K562 (cell line): ENCODE data around the gene CEL. TPM values are rescaled to one million over a fixed set of nuclear protein-coding genes. Genes with fewer than 3 reads are reported as not detected.

Experiments used
- ATAC-seq: fragments of 200-7000 bp; cut with Tn5 transposase; 3 replicates; pipeline ENCODE4 v1.9.1; 2020; ENCODE audit warnings: moderate library complexity
- BruUV-seq: library from RNA; stranded (reverse); fragments of 400-500 nt; replicated peaks from 2 replicates; lab custom pipeline; 2021; lab: Mats Ljungman, UMichigan
- CTCF ChIA-PET: fragments of 300-600 bp; formaldehyde crosslinking; extraction: SDS; loops from one replicate; lab custom pipeline; 2021; ENCODE audit warnings: low intra/inter-chr PET ratio; lab: Yijun Ruan, JAX
- POLR2A ChIA-PET: fragments of 300-600, 350-650 bp; sonication (Branson Sonifier 250); formaldehyde crosslinking; extraction: SDS; loops from one replicate; lab custom pipeline; 2021; ENCODE audit warnings: antibody characterized with exemption, inconsistent platforms; lab: Yijun Ruan, JAX
- DNase-seq, 4 experiments: peaks; one replicate each; pipeline versions ENCODE4 v3.0.0 to v3.0.0-alpha.2; 2011 to 2018; ENCODE audit warnings: low spot score in 3 of 4, mixed read lengths in 3 of 4; ENCODE audit errors: extremely low read depth in 1 of 4
- FAIRE-seq: peaks from 2 replicates; lab custom pipeline; 2011; peaks lifted over from hg19 to GRCh38; lab: Jason Lieb, UNC
- H2AFZ ChIP-seq: 2 replicates; pipeline ENCODE4 v1.6.0; 2011; ENCODE audit warnings: low read depth, low read length, control low read depth, inconsistent platforms
- H3K27ac ChIP-seq: fragments of 200-600 bp; 3 replicates; pipeline ENCODE4 v1.8.0; 2011; ENCODE audit warnings: low read depth, mild to moderate bottlenecking, control low read depth, inconsistent platforms, low read length, moderate library complexity, mixed read lengths; ENCODE audit errors: extremely low read depth
- H3K27me3 ChIP-seq, 2 experiments: fragments of 300-600 bp in 1 of 2; 2 replicates in 1 of 2; 3 replicates in 1 of 2; pipeline versions ENCODE4 v1.6.0 to v1.8.0; 2011; ENCODE audit warnings: inconsistent platforms in 2 of 2, low read length in 2 of 2, mild to moderate bottlenecking in 1 of 2, mixed read lengths in 1 of 2, moderate library complexity in 1 of 2; ENCODE audit not compliant: control insufficient read depth in 2 of 2, insufficient read depth in 2 of 2
- H3K36me3 ChIP-seq: fragments of 300-600 bp; 3 replicates; pipeline ENCODE4 v1.8.0; 2011; ENCODE audit warnings: mild to moderate bottlenecking, low read length, inconsistent platforms; ENCODE audit not compliant: control insufficient read depth, insufficient read depth
- H3K4me1 ChIP-seq, 2 experiments: fragments of 200-600 bp in 1 of 2; replicated peaks in 1 of 2; 2 replicates in 1 of 2; 3 replicates in 1 of 2; pipeline versions ENCODE4 v1.5.1 to v1.8.0; 2011; ENCODE audit warnings: inconsistent platforms in 2 of 2, low read length in 2 of 2, mild to moderate bottlenecking in 1 of 2, mixed read lengths in 1 of 2, moderate library complexity in 1 of 2; ENCODE audit not compliant: control insufficient read depth in 2 of 2, insufficient read depth in 2 of 2
- H3K4me2 ChIP-seq: 2 replicates; pipeline ENCODE4 v1.6.1; 2011; ENCODE audit warnings: low read length, control low read depth, inconsistent platforms, mixed read lengths; ENCODE audit not compliant: insufficient read depth
- H3K4me3 ChIP-seq: fragments of 200-600 bp; sonication (generic), shearing (Covaris generic); 2 replicates; pipeline ENCODE4 v1.5.1; 2016; ENCODE audit warnings: control low read depth, inconsistent platforms
- H3K79me2 ChIP-seq: fragments of 200-600 bp; 3 replicates; pipeline ENCODE4 v1.8.0; 2011; ENCODE audit warnings: low read length, inconsistent platforms; ENCODE audit not compliant: control insufficient read depth, insufficient read depth
- H3K9ac ChIP-seq, 2 experiments: 2 replicates each; pipeline versions ENCODE4 v1.6.0 to v1.6.1; 2011; ENCODE audit warnings: low read depth in 2 of 2, low read length in 2 of 2, control low read depth in 1 of 2, inconsistent platforms in 1 of 2, mild to moderate bottlenecking in 1 of 2, mixed read lengths in 1 of 2; ENCODE audit not compliant: insufficient read depth in 1 of 2
- H3K9me1 ChIP-seq: one replicate; pipeline ENCODE4 v1.6.0; 2011; ENCODE audit warnings: inconsistent platforms, mild to moderate bottlenecking, low read length, moderate library complexity; ENCODE audit not compliant: control insufficient read depth, insufficient read depth
- H3K9me3 ChIP-seq: replicated peaks from 2 replicates; pipeline ENCODE4 v1.5.1; 2011; ENCODE audit warnings: low read depth, low read length, inconsistent platforms; ENCODE audit not compliant: control insufficient read depth, insufficient read depth
- H4K20me1 ChIP-seq: replicated peaks from 2 replicates; pipeline ENCODE4 v1.6.1; 2011; ENCODE audit warnings: low read length, inconsistent platforms, mixed read lengths; ENCODE audit not compliant: control insufficient read depth, insufficient read depth
- CXXC5 ChIP-seq: fragments of 250-450 bp; sonication (Bioruptor Pico); IDR thresholded peaks from 2 replicates; pipeline ENCODE4 v1.8.0; 2022; ENCODE audit warnings: inconsistent platforms, mild to moderate bottlenecking, moderate library complexity
- NEUROD1 ChIP-seq: fragments of 150-350 bp; IDR thresholded peaks from 2 replicates; pipeline ENCODE4 v1.6.1; 2014; ENCODE audit warnings: borderline replicate concordance, low read length, low read depth; ENCODE audit not compliant: partially characterized antibody
- NFATC3 ChIP-seq: fragments of 450-650 bp; IDR thresholded peaks from 2 replicates; pipeline ENCODE4 v1.6.1; 2017; ENCODE audit warnings: mild to moderate bottlenecking
- POLR2G ChIP-seq: fragments of 200-400 bp; formaldehyde crosslinking; IDR thresholded peaks from 2 replicates; pipeline ENCODE4 v1.6.1; 2017; ENCODE audit warnings: low read depth, mild to moderate bottlenecking, antibody characterized with exemption, low read length, moderate library complexity
- PTTG1 ChIP-seq: fragments of 450-650 bp; IDR thresholded peaks from 2 replicates; pipeline ENCODE4 v1.6.1; 2016; ENCODE audit warnings: low read depth, mild to moderate bottlenecking, missing genetic modification characterization, missing compliant biosample characterization
- RAD51 ChIP-seq: fragments of 450-650 bp; IDR thresholded peaks from 2 replicates; pipeline ENCODE4 v1.7.1; 2016; ENCODE audit warnings: low read depth, mild to moderate bottlenecking, borderline replicate concordance
- RBFOX2 ChIP-seq: fragments of 200-400 bp; formaldehyde crosslinking; IDR thresholded peaks from 2 replicates; pipeline ENCODE4 v1.6.1; 2017; ENCODE audit warnings: low read depth, mild to moderate bottlenecking, low read length, moderate library complexity
- ZNF584 ChIP-seq: fragments of 200-800 bp; sonication (Bioruptor generic); IDR thresholded peaks from 2 replicates; pipeline ENCODE4 v1.6.1; 2016; ENCODE audit warnings: low read depth, mild to moderate bottlenecking, missing genetic modification characterization, missing compliant biosample characterization
- WGBS: fragments of 100-300 bp; shearing (Covaris generic); methylation state at CpG from one replicate; pipeline ENCODE4 v1.1.6; 2016; ENCODE audit warnings: low coverage, mixed read lengths; ENCODE audit not compliant: insufficient coverage; ENCODE audit errors: missing lambda C conversion rate; 5-methylcytosine and 5-hydroxymethylcytosine counted together
- in situ Hi-C: fragments of 300-500 bp; cut with MboI; formaldehyde crosslinking; loops from 4 replicates; pipeline ENCODE4 v1.15.0; 2018; ENCODE audit warnings: inconsistent platforms, mixed read lengths
- intact Hi-C: fragments of 100-400 bp; cut with micrococcal nuclease; formaldehyde crosslinking; loops from 2 replicates; pipeline ENCODE4 v1.14.2; 2022
- polyA plus RNA-seq, 8 experiments: library from polyadenylated mRNA; depleted of rRNA in 4 of 8; stranded (reverse) in 5 of 8; unstranded in 3 of 8; fragments of >200 nt; fragmentation: Nextera tagmentation in 2 of 8; fragmentation: Illumina TruSeq in 1 of 8; extraction: Ambion mirVana in 2 of 8; extraction: Trizol in 1 of 8; gene quantifications; 2 replicates each; pipeline versions ENCODE4 v1.2.1 to v1.2.3, GENCODE V29; 2011 to 2014; ENCODE audit warnings: inconsistent platforms in 1 of 8, missing spikeins in 1 of 8
- total RNA-seq, 7 experiments: library from RNA; depleted of rRNA in 6 of 7; stranded (reverse); fragments of >200 nt in 6 of 7; fragmentation: Illumina TruSeq in 2 of 7; extraction: Trizol in 2 of 7; gene quantifications; 2 replicates each; pipeline versions ENCODE4 v1.2.1 to v1.2.3, GENCODE V29; 2011 to 2021; ENCODE audit warnings: low replicate concordance in 1 of 7

CEL gene
- total and polyA plus RNA-seq, 9 of the 15 experiments (the other 6 are each of a cell fraction or from before 2014, with no cell fraction given) = 0.09 to 3.0 (median 0.51) TPM; not detected in 2

- in situ Hi-C loops = loop anchor here (5.0 kb wide), 1 partner anchor 38 kb away; no protein-coding TSS in a partner anchor
- Histone ChIP-seq H3K4me3 (no peak overlapping the region), H3K4me1 (peaks cover 3 to 25% of the 10 kb centered on the region in 2 experiments; a peak in 4 of 5 replicates), H4K20me1 (peaks cover 7% of the 10 kb centered on the region; the same call in 1 of the 2 replicates), H2AFZ (no peak overlapping the region), H3K79me2 (peaks cover 21% of the 10 kb centered on the region), H3K9me1 (no peaks in the 10 kb centered on the region), H3K4me2 (no peak overlapping the region), H3K9ac (no peak overlapping the region), H3K27ac (no peak overlapping the region), H3K36me3 (peaks cover 84% of the 10 kb centered on the region; the same call in 2 of the 3 replicates), H3K9me3 (no peaks in the 10 kb centered on the region), H3K27me3 (no peaks in the 10 kb centered on the region)
- intact Hi-C loops = no loop called here
- ChIA-PET CTCF (no interaction called here), POLR2A (interaction anchor here (1.0 to 3.3 kb wide), 2 partner anchors 9 to 24 kb away, joined by 3 to 12 read pairs; no protein-coding TSS in a partner anchor)
- ATAC-seq = no peak
- TF ChIP-seq POLR2G = 0 out of 2 replicates have a peak, but pooled peaks have one; percentile 11
- no peak for TF ChIP-seq ZNF584
- TF ChIP-seq NFATC3 = no peak
- TF ChIP-seq RAD51 = no peak
- no peak for TF ChIP-seq CXXC5
- TF ChIP-seq NEUROD1 = no peak
- no peak for TF ChIP-seq PTTG1
- TF ChIP-seq RBFOX2 = 0 out of 2 replicates have a peak, but pooled peaks have one; percentile 17
- DNase-seq = no peak
- no peak for FAIRE-seq
- BruUV-seq = no TSS peak
- 86% methylated on average over 11 of the region's 19 CpGs for WGBS
Measured at GRCh38 chr9:133108794-133109641, 47.2 kb downstream of the CEL start.
